Esophagus (tissue), 2 donors: ENCODE results near the gene TMEM94. TPM values are rescaled to one million over a fixed set of nuclear protein-coding genes. Genes with fewer than 3 reads are reported as not detected.
A peak's percentile ranks its signal among the peaks of the same experiment; 100 is the strongest.

Experiments
- H3K27ac ChIP-seq, 2 donors: one replicate each; pipeline ENCODE4 v1.5.1; 2013; ENCODE audit warnings: low read depth in 2 of 2, mild to moderate bottlenecking in 2 of 2, inconsistent platforms in 1 of 2, low read length in 1 of 2, moderate library complexity in 1 of 2
- H3K27me3 ChIP-seq, 2 donors: one replicate each; pipeline ENCODE4 v1.6.1; 2013; ENCODE audit warnings: low read length in 2 of 2, control low read depth in 1 of 2, mild to moderate bottlenecking in 1 of 2; ENCODE audit not compliant: insufficient read depth in 2 of 2, control insufficient read depth in 1 of 2
- H3K36me3 ChIP-seq, 2 donors: one replicate each; pipeline ENCODE4 v1.6.1; 2013; ENCODE audit warnings: low read length in 1 of 2; ENCODE audit not compliant: control insufficient read depth in 2 of 2, insufficient read depth in 2 of 2
- H3K4me1 ChIP-seq, 2 donors: one replicate each; pipeline ENCODE4 v1.6.1; 2013; ENCODE audit warnings: low read length in 1 of 2; ENCODE audit not compliant: control insufficient read depth in 2 of 2, insufficient read depth in 2 of 2
- H3K4me3 ChIP-seq, 2 donors: one replicate each; pipeline ENCODE4 v1.5.1; 2013; ENCODE audit warnings: low read length in 2 of 2, mild to moderate bottlenecking in 2 of 2, low read depth in 1 of 2, moderate library complexity in 1 of 2
- H3K9me3 ChIP-seq, 2 donors: one replicate each; pipeline ENCODE4 v1.6.1; 2013; ENCODE audit warnings: mild to moderate bottlenecking in 2 of 2, low read depth in 1 of 2, low read length in 1 of 2, moderate library complexity in 1 of 2; ENCODE audit not compliant: control insufficient read depth in 2 of 2, insufficient read depth in 1 of 2
- WGBS, 2 donors: extraction: QIAGEN DNeasy Blood & Tissue Kit; methylation state at CpG; one replicate each; pipeline ENCODE4 v1.1.7; 2013; 5-methylcytosine and 5-hydroxymethylcytosine counted together
- polyA plus RNA-seq, 2 donors: library from polyadenylated mRNA; stranded (reverse); fragments of 200-250 nt; gene quantifications; one replicate each; pipeline ENCODE4 v1.2.3, GENCODE V29; 2013
- donor health status: healthy with polysubstance abuse.
- donor health status: Bipolar disorder and iron deficiency.

The TMEM94 gene
- 10 to 100 TPM; 26.4 to 38.9 TPM for polyA plus RNA-seq

DNA sequence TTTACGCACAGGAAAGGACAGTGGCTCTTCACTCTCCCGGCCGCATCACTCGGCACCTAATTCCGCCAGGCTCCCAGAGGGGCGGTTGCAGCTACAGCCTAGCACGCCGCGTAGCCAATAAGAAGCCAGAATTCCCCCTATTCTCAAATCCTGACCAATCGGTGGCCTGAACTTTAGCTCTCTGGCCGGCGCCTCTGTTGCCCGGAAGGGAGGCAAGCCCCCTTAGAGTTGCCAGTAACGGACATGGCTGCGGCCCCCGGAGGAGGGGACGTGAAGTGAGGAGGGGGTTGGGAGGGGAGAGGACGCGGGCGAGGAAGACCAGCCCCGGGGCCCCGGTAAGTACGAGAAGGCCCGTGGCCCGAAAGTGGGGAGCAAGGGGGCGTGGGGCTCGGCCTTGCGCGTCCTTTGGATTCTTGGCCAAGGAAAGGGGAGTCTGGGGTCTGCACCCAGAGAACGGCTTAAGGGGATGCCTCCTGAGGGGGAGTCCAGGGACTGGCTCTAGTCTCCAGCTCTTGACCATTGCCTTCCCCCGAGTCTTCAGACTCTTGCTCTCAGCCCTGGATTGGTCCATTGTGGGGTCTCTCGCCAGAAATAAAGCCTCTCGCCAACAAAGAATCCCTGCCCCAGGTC is at the start of gene TMEM94:
TSS of gene TMEM94 (plus strand) at position 219 of the 630 bp plus-strand sequence. CDS start 15,271 bp downstream, outside the sequence.
- H3K9me3 ChIP-seq = no peaks in the 10 kb centered on the region
- peaks cover 0 to 2% of the 10 kb centered on the region in 2 donors for H3K4me1 ChIP-seq
- H3K27ac ChIP-seq = peak within 1 kb of the TSS; percentile 82 to 84
- H3K36me3 ChIP-seq = no peaks in the 10 kb centered on the region
- peak within 1 kb of the TSS; percentile 72 to 95 for H3K4me3 ChIP-seq
- H3K27me3 ChIP-seq = no peaks in the 10 kb centered on the region
- 0% methylated on average over 33 of the region's 33 CpGs for WGBS, 2 donors

DNA sequence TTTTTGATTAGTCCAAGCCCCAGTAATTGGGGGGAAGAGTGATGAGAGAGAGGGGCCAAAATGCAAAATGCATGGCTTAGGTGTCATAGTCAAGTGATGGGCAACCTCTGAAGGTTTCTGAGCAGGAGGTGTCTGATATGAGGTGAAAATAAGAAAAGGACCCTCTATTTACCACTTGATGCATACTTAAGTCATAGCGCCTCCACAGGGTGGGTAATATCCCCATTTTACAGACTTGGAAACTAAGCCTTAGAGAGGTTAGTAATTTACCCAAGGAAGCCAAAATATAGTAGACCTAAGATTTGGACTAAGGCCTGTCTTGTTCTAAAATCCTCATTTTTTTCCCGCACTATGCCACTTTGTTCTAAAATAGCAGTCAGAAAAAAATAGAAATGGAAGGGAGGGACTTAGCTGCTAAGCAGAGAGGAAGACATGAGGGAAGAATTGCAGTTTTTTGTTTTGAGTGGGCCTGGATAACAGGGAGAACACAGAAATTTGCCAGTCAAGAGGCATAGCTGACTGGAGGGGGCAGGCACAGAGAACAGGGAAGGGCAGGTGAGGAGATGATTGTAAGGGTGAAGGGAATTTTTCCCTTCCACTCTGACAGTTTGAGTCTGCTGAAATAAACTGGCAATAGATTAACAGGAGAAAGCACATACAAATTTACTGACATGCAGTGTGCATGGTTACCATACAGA is 48.6 kb upstream of the TMEM94 start:
- Histone ChIP-seq H3K36me3 (no peaks in the 10 kb centered on the region), H3K27me3 (no peaks in the 10 kb centered on the region), H3K27ac (no peak overlapping the region), H3K4me3 (no peak overlapping the region), H3K9me3 (no peaks in the 10 kb centered on the region), H3K4me1 (peaks cover 0 to 2% of the 10 kb centered on the region in 2 donors)
- 88 to 92% methylated on average over 2 of the region's 2 CpGs for WGBS, 2 donors

DNA sequence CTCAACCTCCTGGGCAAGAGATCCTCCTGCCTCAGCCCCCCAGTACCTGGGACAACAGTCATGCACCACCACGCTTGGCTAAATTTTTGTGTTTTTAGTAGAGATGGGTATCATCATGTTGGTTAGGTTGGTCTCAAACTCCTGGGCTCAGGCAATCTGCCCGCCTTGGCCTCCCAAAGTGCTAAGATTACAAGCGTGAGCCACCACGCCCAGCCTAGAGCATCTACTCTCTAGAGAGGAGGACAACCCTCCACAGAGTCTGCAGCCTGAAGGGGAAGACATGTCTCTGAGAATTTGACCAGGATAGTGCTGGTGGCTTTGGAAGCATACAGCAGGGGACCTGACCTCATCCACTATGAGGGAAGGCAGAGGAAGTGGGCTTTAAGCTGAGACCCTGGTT is 46.3 kb upstream of the TMEM94 start:
- H3K36me3 ChIP-seq = no peaks in the 10 kb centered on the region
- H3K27me3 ChIP-seq = no peaks in the 10 kb centered on the region
- no peaks in the 10 kb centered on the region for H3K9me3 ChIP-seq
- WGBS, 2 donors = 78 to 84% methylated on average over 4 of the region's 4 CpGs
- H3K4me1 ChIP-seq = peaks cover 0 to 2% of the 10 kb centered on the region in 2 donors
- no peak overlapping the region for H3K27ac ChIP-seq
- no peak overlapping the region for H3K4me3 ChIP-seq

DNA sequence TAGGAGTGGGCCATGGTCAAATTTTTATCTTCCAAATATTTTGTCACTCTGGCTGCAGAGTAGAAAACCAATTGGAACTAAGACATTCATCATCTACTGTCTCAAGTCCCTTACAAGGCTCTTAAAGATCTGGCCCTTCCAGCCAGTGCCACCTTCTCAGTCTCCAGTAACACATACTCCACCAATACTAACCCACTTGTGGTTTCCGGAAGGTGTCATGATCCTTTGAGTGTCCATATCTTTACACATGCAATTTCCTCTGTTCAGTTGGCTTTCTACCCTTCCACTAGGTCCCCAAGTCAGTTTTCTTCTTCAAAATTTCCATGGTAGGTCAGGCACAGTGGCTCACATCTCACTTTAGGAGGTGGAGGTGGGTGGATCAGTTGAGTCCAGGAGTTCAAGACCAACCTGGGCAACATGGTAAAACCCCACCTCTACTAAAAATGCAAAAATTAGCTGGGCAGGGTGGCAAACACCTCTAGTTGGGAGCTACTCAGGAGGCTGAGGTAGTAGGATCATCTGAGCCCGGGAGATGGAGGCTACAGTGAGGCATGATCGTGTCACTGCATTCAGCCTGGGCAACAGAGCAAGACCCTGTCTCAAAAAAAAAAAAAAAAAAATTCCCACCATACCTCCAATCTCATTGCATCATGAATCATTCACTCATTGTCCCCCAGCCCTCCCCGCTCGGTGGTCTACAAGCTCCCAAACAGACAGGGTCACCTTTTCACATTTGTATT is 44.9 kb upstream of the TMEM94 start:
- no peaks in the 10 kb centered on the region for H3K36me3 ChIP-seq
- 87 to 89% methylated on average over 5 of the region's 5 CpGs for WGBS, 2 donors
- no peak overlapping the region for H3K4me3 ChIP-seq
- H3K9me3 ChIP-seq = no peaks in the 10 kb centered on the region
- no peaks in the 10 kb centered on the region for H3K27me3 ChIP-seq
- no peaks in the 10 kb centered on the region for H3K4me1 ChIP-seq
- H3K27ac ChIP-seq = no peak overlapping the region

DNA sequence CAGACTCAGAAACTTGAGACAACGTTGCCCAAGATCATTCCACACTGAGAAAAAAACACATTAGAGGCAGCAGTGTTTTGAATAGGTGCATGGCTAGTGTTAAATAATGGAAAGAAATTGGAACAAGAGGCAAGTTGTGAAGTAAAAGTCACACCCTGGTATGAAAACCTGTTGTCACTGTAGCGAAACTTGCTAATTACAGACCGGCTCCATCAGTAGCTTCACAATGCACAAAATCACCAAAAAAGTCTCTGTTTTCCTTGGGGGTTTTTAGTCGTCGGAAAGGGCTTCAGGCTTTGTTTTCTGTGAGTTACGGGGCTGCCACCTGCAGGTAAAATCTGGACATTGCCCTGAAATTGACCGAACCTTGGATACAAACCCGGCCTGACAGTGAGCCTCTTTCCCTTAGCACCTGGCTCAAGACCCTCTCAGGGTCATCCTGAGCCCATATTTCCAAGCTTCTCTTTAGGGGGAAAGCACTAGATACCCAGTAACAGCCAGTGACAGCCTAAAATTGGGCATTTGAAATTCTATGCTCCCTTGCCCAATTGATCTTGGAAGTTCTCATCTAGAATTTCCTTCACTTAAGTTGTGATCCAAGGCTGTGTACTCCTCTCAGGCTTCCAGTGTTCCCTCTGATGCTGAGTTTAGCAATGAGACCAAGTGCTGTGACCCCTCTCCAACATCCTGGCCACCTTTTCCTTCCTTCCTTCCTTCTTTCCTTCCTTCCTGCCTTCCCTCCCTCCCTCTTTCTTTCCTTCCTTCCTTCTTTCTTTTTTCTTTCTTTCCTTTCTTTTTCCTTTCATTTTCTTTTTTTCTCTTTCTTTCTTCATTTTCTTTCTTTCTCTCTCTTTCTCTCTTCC is 43.7 kb upstream of the TMEM94 start:
- no peaks in the 10 kb centered on the region for H3K4me1 ChIP-seq
- no peaks in the 10 kb centered on the region for H3K36me3 ChIP-seq
- no peaks in the 10 kb centered on the region for H3K27me3 ChIP-seq
- H3K9me3 ChIP-seq = no peaks in the 10 kb centered on the region
- H3K27ac ChIP-seq = no peak overlapping the region
- H3K4me3 ChIP-seq = peak overlapping the region in 1 of 2 donors; percentile 20
- WGBS, 2 donors = 1 to 2% methylated on average over 8 of the region's 8 CpGs

DNA sequence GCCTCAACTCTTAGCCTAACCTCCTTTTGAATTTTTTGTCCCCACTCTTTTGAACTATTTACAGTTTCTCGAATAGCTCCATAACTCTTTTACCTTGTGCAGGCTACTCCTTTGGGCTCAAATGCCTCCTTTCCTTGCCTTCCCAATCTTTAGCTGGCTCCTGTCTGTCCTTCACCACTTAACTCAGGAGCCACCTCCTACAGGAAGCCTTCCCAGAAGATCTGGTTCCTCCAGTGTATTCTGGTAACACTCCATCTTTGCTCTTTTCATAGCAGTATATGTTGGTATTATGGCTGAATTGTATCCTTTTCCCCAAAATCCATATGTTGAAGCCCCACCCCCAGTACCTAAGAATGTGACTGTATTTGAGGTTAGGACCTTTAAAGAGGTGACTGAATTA is 41.9 kb upstream of the TMEM94 start:
- Histone ChIP-seq H3K4me1 (no peaks in the 10 kb centered on the region), H3K27ac (no peak overlapping the region), H3K27me3 (no peaks in the 10 kb centered on the region), H3K36me3 (no peaks in the 10 kb centered on the region), H3K4me3 (no peak overlapping the region), H3K9me3 (no peaks in the 10 kb centered on the region)
- WGBS, 2 donors = 78 to 86% methylated on average over 1 of the region's 1 CpG

DNA sequence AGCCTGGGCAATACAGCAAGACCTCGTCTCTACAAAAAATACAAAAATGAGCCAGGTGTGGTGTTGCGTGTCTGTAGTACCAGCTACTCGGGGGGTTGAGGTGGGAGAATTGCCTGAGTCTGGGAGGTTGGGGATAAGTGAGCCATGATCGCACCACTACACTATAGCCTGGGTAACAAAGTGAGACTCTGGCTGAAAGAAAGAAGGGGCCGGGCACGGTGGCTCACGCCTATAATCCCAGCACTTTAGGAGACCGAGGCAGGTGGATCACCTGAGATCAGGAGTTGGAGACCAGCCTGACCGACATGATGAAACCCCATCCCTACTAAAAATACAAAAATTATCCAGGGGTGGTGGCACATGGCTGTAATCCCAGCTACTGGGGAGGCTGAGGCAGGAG is 40.4 kb upstream of the TMEM94 start:
- no peaks in the 10 kb centered on the region for H3K36me3 ChIP-seq
- H3K9me3 ChIP-seq = no peaks in the 10 kb centered on the region
- no peak overlapping the region for H3K27ac ChIP-seq
- whole genome bisulfite sequencing, 2 donors = 90 to 92% methylated on average over 9 of the region's 9 CpGs
- H3K27me3 ChIP-seq = no peaks in the 10 kb centered on the region
- H3K4me3 ChIP-seq = no peak overlapping the region
- no peaks in the 10 kb centered on the region for H3K4me1 ChIP-seq

DNA sequence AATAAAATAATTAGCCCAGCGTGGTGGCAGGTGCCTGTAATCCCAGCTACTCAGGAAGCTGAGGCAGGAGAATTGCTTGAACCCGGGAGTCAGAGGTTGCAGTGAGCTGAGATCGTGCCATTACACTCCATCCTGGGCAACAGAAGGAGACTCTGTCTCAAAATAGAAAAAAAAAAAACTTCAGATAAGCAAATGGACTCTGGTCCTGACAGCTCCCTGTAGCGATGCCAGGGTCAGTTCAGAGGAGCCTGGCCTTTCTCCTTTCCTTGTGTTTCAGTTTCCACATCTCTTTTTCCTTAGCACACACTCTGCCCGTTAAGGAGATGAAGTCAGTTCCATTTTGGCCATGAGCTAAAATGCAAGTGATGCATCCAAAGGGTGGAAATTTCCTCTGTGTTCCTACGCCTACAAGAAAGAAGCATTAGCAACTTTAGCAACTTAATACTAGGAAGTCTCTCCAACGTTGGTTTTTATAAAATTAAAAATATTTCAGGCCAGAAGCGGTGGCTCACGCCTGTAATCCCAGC is 39.3 kb upstream of the TMEM94 start:
- H3K36me3 ChIP-seq = no peaks in the 10 kb centered on the region
- no peak overlapping the region for H3K4me3 ChIP-seq
- no peaks in the 10 kb centered on the region for H3K27me3 ChIP-seq
- H3K4me1 ChIP-seq = no peaks in the 10 kb centered on the region
- no peak overlapping the region for H3K27ac ChIP-seq
- H3K9me3 ChIP-seq = no peaks in the 10 kb centered on the region
- WGBS, 2 donors = 55 to 65% methylated on average over 9 of the region's 9 CpGs

DNA sequence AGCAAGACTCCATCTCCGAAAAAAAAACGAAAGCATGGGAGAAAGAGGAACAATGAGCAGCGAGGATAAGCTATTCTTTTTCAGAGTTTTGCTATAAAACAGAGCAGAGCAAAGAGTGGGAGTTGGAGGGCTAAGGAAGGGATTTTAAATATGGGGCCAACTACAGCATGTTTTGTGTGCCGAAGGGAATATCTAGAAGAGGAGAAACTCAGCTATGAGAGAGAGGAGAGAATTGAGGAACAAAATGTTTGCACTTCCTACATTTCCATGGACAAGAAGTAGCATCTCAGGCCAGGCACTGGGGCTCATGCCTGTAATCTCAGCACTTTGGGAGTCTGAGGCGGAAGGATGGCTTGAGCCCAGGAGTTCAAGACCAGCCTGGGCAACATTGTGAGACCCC is 37.9 kb upstream of the TMEM94 start:
- no peak overlapping the region for H3K4me3 ChIP-seq
- H3K27ac ChIP-seq = no peak overlapping the region
- no peaks in the 10 kb centered on the region for H3K27me3 ChIP-seq
- no peaks in the 10 kb centered on the region for H3K36me3 ChIP-seq
- H3K9me3 ChIP-seq = no peaks in the 10 kb centered on the region
- no peaks in the 10 kb centered on the region for H3K4me1 ChIP-seq
- 62 to 73% methylated on average over 5 of the region's 5 CpGs for WGBS, 2 donors
